Mesothelial cell of epicardium (in vitro differentiated cells): Measurements from ENCODE around the gene GRID1. TPM values are rescaled to one million over a fixed set of nuclear protein-coding genes. Genes with fewer than 3 reads are reported as not detected.

Experiments used
- DNase-seq, 2 experiments: peaks; one replicate each; pipeline ENCODE4 v3.0.0; 2021; ENCODE audit warnings: low spot score in 2 of 2; ENCODE audit not compliant: unreplicated experiment in 2 of 2
- H3K27ac Mint-ChIP-seq: 2 replicates; pipeline ENCODE4 v1.8.0; 2021; ENCODE audit warnings: mixed read lengths
- H3K27me3 Mint-ChIP-seq: 2 replicates; pipeline ENCODE4 v1.8.0; 2021; ENCODE audit warnings: low read depth, mixed read lengths
- H3K36me3 Mint-ChIP-seq: 2 replicates; pipeline ENCODE4 v1.8.0; 2021; ENCODE audit warnings: mixed read lengths
- H3K4me1 Mint-ChIP-seq: 2 replicates; pipeline ENCODE4 v1.8.0; 2021; ENCODE audit warnings: mixed read lengths
- H3K4me3 Mint-ChIP-seq: 2 replicates; pipeline ENCODE4 v1.8.0; 2021; ENCODE audit warnings: mild to moderate bottlenecking, moderate library complexity, mixed read lengths
- H3K9me3 Mint-ChIP-seq: 2 replicates; pipeline ENCODE4 v1.8.0; 2021; ENCODE audit warnings: mixed read lengths
- total RNA-seq: library from RNA; stranded (reverse); gene quantifications from 3 replicates; pipeline ENCODE4 v1.2.1, GENCODE V29; 2021
- TF ChIP-seq, protein P1 (sequence below): fragments of 200-600 bp; sonication (generic); IDR thresholded peaks from one replicate; pipeline ENCODE4 v1.5.0; 2021; ENCODE audit warnings: antibody characterized with exemption; ENCODE audit not compliant: unreplicated experiment

Gene GRID1
- total RNA-seq, 1 donor from 2014 or later, result 0.22 TPM

DNA sequence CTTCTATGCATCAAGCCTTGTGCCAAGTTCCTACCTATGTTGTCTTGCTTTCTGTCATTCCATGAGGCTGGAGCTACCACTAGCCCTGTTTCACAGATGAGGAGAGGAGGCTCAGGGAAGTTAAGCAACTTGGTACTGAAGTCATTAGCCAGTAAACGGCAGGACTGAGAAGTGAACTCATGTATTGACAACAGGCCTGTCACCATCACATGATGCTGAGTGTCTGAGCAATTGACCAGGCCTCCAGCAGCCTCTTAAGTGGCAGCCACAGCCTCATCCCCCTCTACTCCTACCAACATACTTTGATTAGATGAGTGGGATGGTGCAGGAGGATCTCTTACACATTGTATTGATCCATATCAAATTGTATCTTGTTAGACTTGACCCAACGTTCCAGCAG lies 317.6 kb downstream of the GRID1 start:
- peaks cover 11% of the 10 kb centered on the region for H3K27me3 Mint-ChIP-seq
- H3K36me3 Mint-ChIP-seq, result no peaks in the 10 kb centered on the region
- no peak for DNase-seq
- no peak overlapping the region for H3K27ac Mint-ChIP-seq
- no peaks in the 10 kb centered on the region for H3K4me1 Mint-ChIP-seq
- peaks cover 3% of the 10 kb centered on the region for H3K9me3 Mint-ChIP-seq
- TF ChIP-seq, protein P1, sequence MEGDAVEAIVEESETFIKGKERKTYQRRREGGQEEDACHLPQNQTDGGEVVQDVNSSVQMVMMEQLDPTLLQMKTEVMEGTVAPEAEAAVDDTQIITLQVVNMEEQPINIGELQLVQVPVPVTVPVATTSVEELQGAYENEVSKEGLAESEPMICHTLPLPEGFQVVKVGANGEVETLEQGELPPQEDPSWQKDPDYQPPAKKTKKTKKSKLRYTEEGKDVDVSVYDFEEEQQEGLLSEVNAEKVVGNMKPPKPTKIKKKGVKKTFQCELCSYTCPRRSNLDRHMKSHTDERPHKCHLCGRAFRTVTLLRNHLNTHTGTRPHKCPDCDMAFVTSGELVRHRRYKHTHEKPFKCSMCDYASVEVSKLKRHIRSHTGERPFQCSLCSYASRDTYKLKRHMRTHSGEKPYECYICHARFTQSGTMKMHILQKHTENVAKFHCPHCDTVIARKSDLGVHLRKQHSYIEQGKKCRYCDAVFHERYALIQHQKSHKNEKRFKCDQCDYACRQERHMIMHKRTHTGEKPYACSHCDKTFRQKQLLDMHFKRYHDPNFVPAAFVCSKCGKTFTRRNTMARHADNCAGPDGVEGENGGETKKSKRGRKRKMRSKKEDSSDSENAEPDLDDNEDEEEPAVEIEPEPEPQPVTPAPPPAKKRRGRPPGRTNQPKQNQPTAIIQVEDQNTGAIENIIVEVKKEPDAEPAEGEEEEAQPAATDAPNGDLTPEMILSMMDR, result no peak
- H3K4me3 Mint-ChIP-seq, result no peak overlapping the region

DNA sequence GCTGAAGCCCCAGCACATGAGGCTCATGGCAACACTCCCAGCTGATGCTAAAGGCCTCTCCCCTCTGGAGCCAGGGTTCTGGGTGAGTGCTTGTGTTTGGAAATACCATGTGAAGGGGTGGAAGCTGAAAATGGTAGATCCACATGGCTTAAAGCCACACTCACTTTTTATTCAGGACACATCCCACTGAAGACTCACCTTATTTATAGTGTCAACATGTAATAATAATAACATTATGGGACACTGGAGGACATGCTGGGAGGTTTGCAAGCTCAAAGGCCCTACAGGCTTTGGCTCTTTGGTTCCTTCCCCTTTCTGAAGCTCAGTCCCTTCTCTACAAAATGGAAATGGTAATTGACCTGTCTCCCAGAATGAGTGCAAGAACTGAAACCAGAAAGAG lies 318.0 kb downstream of the GRID1 start:
- no peak for DNase-seq
- H3K27me3 Mint-ChIP-seq, result peaks cover 13% of the 10 kb centered on the region
- no peaks in the 10 kb centered on the region for H3K4me1 Mint-ChIP-seq
- no peak overlapping the region for H3K4me3 Mint-ChIP-seq
- TF ChIP-seq, protein P1, result no peak
- H3K9me3 Mint-ChIP-seq, result peaks cover 3% of the 10 kb centered on the region
- H3K27ac Mint-ChIP-seq, result no peak overlapping the region
- H3K36me3 Mint-ChIP-seq, result no peaks in the 10 kb centered on the region

DNA sequence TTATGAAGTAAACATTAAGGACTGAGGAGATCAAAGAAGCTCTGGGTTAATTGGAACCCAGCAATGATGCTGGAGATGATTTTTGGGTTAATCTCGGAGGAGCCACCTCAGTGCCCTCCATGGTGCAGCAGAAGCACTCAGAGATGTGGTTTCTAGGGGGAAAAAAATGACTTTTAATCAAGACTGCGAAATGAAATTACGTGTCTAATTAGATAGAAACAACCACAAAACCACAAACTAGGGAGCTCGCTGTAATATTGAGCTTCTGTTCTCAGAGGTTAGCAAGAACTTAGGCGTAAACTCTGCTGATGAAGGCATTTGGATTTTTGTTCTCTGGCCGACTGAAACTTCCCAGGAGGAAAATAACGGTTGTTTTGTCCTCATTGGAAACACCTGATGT lies 319.0 kb downstream of the GRID1 start:
- no peak overlapping the region for H3K4me3 Mint-ChIP-seq
- no peaks in the 10 kb centered on the region for H3K36me3 Mint-ChIP-seq
- no peaks in the 10 kb centered on the region for H3K4me1 Mint-ChIP-seq
- H3K27ac Mint-ChIP-seq, result no peak overlapping the region
- TF ChIP-seq, protein P1, result no peak
- peaks cover 3% of the 10 kb centered on the region for H3K9me3 Mint-ChIP-seq
- peaks cover 14% of the 10 kb centered on the region for H3K27me3 Mint-ChIP-seq
- DNase-seq, result no peak

DNA sequence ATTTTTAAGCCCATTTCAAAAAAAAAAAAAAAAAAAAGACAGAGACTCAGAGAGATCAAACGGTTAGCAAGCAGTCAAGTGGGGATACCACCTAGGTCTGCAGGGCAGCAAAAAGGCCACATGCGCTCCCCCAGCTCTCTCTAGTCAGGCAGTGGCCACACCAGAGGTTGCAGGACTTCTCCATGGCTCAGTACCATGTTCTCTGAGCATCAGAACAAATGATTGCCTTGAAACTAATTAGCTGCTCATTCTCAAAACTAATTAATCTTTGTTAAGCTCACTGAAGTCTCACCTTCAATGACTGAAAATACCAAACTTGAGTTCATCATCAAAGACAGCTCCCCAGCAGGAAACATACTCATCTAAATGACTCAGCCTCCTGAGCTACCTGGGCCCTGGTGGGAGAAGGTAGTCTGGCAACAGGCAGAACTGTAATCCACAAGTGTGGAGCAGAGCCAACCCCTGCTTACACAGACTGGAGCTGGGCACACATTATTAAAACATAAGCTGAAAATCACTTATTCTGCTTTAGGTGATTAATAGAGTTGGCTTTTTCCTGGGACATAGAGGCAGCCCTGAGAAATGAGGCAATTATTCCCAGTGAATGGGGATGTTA lies 319.6 kb downstream of the GRID1 start:
- no peak for DNase-seq
- H3K4me1 Mint-ChIP-seq, result no peaks in the 10 kb centered on the region

DNA sequence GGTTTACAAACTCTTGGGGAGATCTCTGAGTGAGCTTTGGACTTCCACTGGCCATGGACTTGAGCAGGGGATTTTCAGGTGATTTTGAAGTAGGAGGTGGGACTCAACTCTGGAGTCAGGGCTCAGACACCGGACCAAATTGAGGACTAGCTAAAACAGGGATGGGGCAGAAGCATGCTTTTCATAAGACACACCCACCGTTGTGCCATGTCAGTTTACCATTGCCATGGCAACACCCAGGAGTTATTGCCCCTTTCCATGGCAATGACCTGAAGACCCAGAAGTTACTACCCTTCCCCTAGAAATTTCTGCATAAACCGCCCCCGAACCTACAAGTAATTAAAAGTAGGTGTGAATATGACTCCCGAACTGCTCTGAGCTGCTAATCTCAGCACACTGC lies 320.7 kb downstream of the GRID1 start:
- Mint-ChIP-seq H3K4me3 (no peak overlapping the region), H3K36me3 (no peaks in the 10 kb centered on the region), H3K27me3 (peaks cover 15% of the 10 kb centered on the region), H3K4me1 (no peaks in the 10 kb centered on the region), H3K27ac (no peak overlapping the region), H3K9me3 (peaks cover 3% of the 10 kb centered on the region)
- TF ChIP-seq, protein P1, result no peak
- no peak for DNase-seq

More for the DNA sequence above, 319.6 kb downstream of the GRID1 start:
- no peak overlapping the region for H3K4me3 Mint-ChIP-seq
- H3K27me3 Mint-ChIP-seq, result peaks cover 14% of the 10 kb centered on the region
- peaks cover 3% of the 10 kb centered on the region for H3K9me3 Mint-ChIP-seq
- H3K36me3 Mint-ChIP-seq, result no peaks in the 10 kb centered on the region
- TF ChIP-seq, protein P1, result no peak
- no peak overlapping the region for H3K27ac Mint-ChIP-seq

DNA sequence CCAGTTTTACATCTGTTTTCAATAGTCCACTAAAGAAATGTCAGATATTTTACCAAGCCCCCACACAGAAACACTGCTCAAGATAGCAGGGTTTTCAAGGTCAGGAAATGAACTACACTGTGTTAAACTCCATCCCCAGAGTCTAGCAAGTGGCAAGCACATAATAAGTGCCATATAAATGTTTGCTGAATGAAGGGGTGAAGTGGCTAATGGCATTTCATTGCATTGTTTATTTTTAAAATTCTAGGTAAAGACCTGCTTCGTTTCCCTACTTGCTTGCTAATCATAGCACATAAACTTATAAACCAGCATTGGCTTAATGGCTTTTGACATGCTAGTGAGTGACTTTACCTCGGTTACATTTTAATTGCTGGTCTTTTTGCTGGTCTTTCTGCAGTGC lies 322.6 kb downstream of the GRID1 start:
- no peaks in the 10 kb centered on the region for H3K36me3 Mint-ChIP-seq
- no peak for DNase-seq
- no peaks in the 10 kb centered on the region for H3K4me1 Mint-ChIP-seq
- H3K27me3 Mint-ChIP-seq, result peaks cover 18% of the 10 kb centered on the region
- H3K27ac Mint-ChIP-seq, result no peak overlapping the region
- TF ChIP-seq, protein P1, result no peak
- no peaks in the 10 kb centered on the region for H3K9me3 Mint-ChIP-seq
- no peak overlapping the region for H3K4me3 Mint-ChIP-seq
